Neural progenitor cell (in vitro differentiated cells): Measurements from ENCODE around the gene OVCA2. TPM values are rescaled to one million over a fixed set of nuclear protein-coding genes. Genes with fewer than 3 reads are reported as not detected.

Experiments used
- DNase-seq: peaks from one replicate; pipeline ENCODE4 v3.0.0-alpha.2; 2016; ENCODE audit warnings: low spot score
- H2AFZ ChIP-seq: fragments of 200-600 bp; sonication (generic); replicated peaks from 2 replicates; pipeline ENCODE4 v1.6.1; 2016; ENCODE audit warnings: antibody characterized with exemption
- H3F3A ChIP-seq: fragments of 200-600 bp; sonication (generic); 2 replicates; pipeline ENCODE4 v1.6.1; 2016; ENCODE audit warnings: antibody characterized with exemption, low read depth
- H3K27ac ChIP-seq: fragments of 200-600 bp; sonication (generic); 2 replicates; pipeline ENCODE4 v1.5.1; 2016; ENCODE audit warnings: mild to moderate bottlenecking
- H3K27me3 ChIP-seq: fragments of 200-600 bp; sonication (generic); 2 replicates; pipeline ENCODE4 v1.6.1; 2016; ENCODE audit warnings: mild to moderate bottlenecking, moderate library complexity
- H3K36me3 ChIP-seq: fragments of 200-600 bp; sonication (generic); 2 replicates; pipeline ENCODE4 v1.5.1; 2016
- H3K4me1 ChIP-seq: fragments of 200-600 bp; sonication (generic); 2 replicates; pipeline ENCODE4 v1.6.1; 2016; ENCODE audit warnings: mixed run types
- H3K4me2 ChIP-seq: fragments of 200-600 bp; sonication (generic); 2 replicates; pipeline ENCODE4 v1.6.1; 2016
- H3K4me3 ChIP-seq: fragments of 200-600 bp; sonication (generic); 2 replicates; pipeline ENCODE4 v1.5.1; 2016
- H3K79me2 ChIP-seq: fragments of 200-600 bp; sonication (generic); 2 replicates; pipeline ENCODE4 v1.6.1; 2016; ENCODE audit warnings: low read depth
- H3K9ac ChIP-seq: fragments of 200-600 bp; sonication (generic); 2 replicates; pipeline ENCODE4 v1.6.1; 2016
- H3K9me3 ChIP-seq: fragments of 200-600 bp; sonication (generic); 2 replicates; pipeline ENCODE4 v1.5.1; 2016; ENCODE audit warnings: low read depth
- H4K20me1 ChIP-seq: fragments of 200-600 bp; sonication (generic); 2 replicates; pipeline ENCODE4 v1.6.1; 2016; ENCODE audit warnings: low read depth
- H3K27ac Mint-ChIP-seq: 3 replicates; pipeline ENCODE4 v1.8.0; 2021; ENCODE audit warnings: mixed read lengths
- H3K27me3 Mint-ChIP-seq: 2 replicates; pipeline ENCODE4 v1.8.0; 2022; ENCODE audit warnings: low read depth, mild to moderate bottlenecking, inconsistent platforms, moderate library complexity, mixed read lengths; ENCODE audit not compliant: insufficient read depth
- H3K36me3 Mint-ChIP-seq: 3 replicates; pipeline ENCODE4 v1.8.0; 2021; ENCODE audit warnings: mixed read lengths
- H3K4me1 Mint-ChIP-seq: 3 replicates; pipeline ENCODE4 v1.8.0; 2021; ENCODE audit warnings: mixed read lengths
- H3K4me3 Mint-ChIP-seq: 3 replicates; pipeline ENCODE4 v1.8.0; 2021; ENCODE audit warnings: mild to moderate bottlenecking, moderate library complexity, mixed read lengths
- H3K9me3 Mint-ChIP-seq: 3 replicates; pipeline ENCODE4 v1.8.0; 2020; ENCODE audit warnings: mixed read lengths
- CTCF ChIP-seq: fragments of 200-600 bp; sonication (generic); IDR thresholded peaks from 2 replicates; pipeline ENCODE4 v1.5.1; 2017; ENCODE audit warnings: antibody characterized with exemption, mild to moderate bottlenecking
- EZH2 ChIP-seq: fragments of 200-600 bp; sonication (generic); IDR thresholded peaks from 2 replicates; pipeline ENCODE4 v1.6.1; 2017; ENCODE audit warnings: antibody characterized with exemption, mild to moderate bottlenecking, moderate library complexity
- EZH2phosphoT487 ChIP-seq: fragments of 200-600 bp; sonication (generic); IDR thresholded peaks from 2 replicates; pipeline ENCODE4 v1.6.1; 2017; ENCODE audit warnings: antibody characterized with exemption
- total RNA-seq: library from RNA; depleted of rRNA; stranded (reverse); fragments of >200 nt; gene quantifications from 2 replicates; pipeline ENCODE4 v1.2.3, GENCODE V29; 2015; ENCODE audit warnings: low replicate concordance

The OVCA2 gene
- total RNA-seq, 1 donor from 2014 or later = 5.4 TPM

GRCh38 chr17:2028234-2028614 lies 13.6 kb upstream of the OVCA2 start:
- Histone ChIP-seq H3K4me2 (no peak overlapping the region), H3K9ac (no peak overlapping the region), H3K27ac (no peak overlapping the region), H3K4me3 (no peak overlapping the region), H3K27me3 (peaks cover 66% of the 10 kb centered on the region), H3K79me2 (no peaks in the 10 kb centered on the region), H4K20me1 (peaks cover 6% of the 10 kb centered on the region), H3F3A (peaks cover 26% of the 10 kb centered on the region), H2AFZ (no peak overlapping the region), H3K36me3 (no peaks in the 10 kb centered on the region), H3K4me1 (peaks cover 18% of the 10 kb centered on the region), H3K9me3 (no peaks in the 10 kb centered on the region)
- Mint-ChIP-seq H3K27ac (no peak overlapping the region), H3K36me3 (peaks cover 1% of the 10 kb centered on the region), H3K4me3 (peak overlapping the region; percentile 75), H3K4me1 (peaks cover 40% of the 10 kb centered on the region), H3K27me3 (peaks cover 29% of the 10 kb centered on the region), H3K9me3 (peaks cover 5% of the 10 kb centered on the region)
- TF ChIP-seq CTCF (no peak), EZH2 (no peak), EZH2phosphoT487 (no peak)
- DNase-seq = no peak

DNA sequence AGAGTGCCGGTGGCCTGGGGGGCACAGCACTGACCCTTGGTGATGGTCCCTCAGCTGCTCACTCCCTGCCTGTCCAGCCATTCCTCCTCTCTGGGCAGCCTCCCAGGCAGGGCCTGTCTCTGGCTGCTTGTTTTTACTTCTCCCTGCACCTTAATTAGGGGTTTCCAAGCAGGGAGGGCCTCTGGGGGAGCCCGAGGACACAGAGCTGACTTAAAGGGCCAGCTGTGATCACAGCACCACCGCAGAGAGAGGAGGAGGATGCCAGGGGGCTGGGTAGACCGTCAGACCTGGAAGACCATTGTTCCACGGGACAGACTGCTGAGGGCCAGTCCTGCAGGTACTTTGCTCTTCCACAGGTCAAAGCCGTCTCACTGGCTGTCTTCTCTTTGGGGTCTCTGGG lies 13.1 kb upstream of the OVCA2 start:
- peaks cover 61% of the 10 kb centered on the region for H3K27me3 ChIP-seq
- Mint-ChIP-seq H3K4me3 (peak overlapping the region; percentile 69), H3K27ac (no peak overlapping the region), H3K27me3 (peaks cover 29% of the 10 kb centered on the region), H3K9me3 (peaks cover 5% of the 10 kb centered on the region), H3K36me3 (peaks cover 1% of the 10 kb centered on the region), H3K4me1 (peaks cover 43% of the 10 kb centered on the region)
- H3K4me1 ChIP-seq = peaks cover 18% of the 10 kb centered on the region
- H3K4me3 ChIP-seq = no peak overlapping the region
- peaks cover 4% of the 10 kb centered on the region for H4K20me1 ChIP-seq
- peaks cover 23% of the 10 kb centered on the region for H3F3A ChIP-seq
- DNase-seq = no peak
- H3K9ac ChIP-seq = no peak overlapping the region
- no peaks in the 10 kb centered on the region for H3K36me3 ChIP-seq
- no peak overlapping the region for H3K27ac ChIP-seq
- peak overlapping the region; percentile 8 for H3K4me2 ChIP-seq
- no peak overlapping the region for H2AFZ ChIP-seq
- no peaks in the 10 kb centered on the region for H3K79me2 ChIP-seq
- TF ChIP-seq CTCF = no peak
- TF ChIP-seq EZH2 = no peak
- TF ChIP-seq EZH2phosphoT487 = no peak
- no peaks in the 10 kb centered on the region for H3K9me3 ChIP-seq

- Histone ChIP-seq H3K36me3 (no peaks in the 10 kb centered on the region), H3K4me1 (peaks cover 12% of the 10 kb centered on the region), H4K20me1 (peaks cover 4% of the 10 kb centered on the region), H3K4me3 (peak within 1 kb of the TSS; percentile 88), H3K4me2 (peak within 1 kb of the TSS; percentile 94), H3K9ac (peak within 1 kb of the TSS; percentile 12), H3K9me3 (no peaks in the 10 kb centered on the region), H2AFZ (peak within 1 kb of the TSS; percentile 70), H3F3A (peaks cover 11% of the 10 kb centered on the region), H3K27ac (no peak within 1 kb of the TSS), H3K79me2 (no peaks in the 10 kb centered on the region), H3K27me3 (peaks cover 47% of the 10 kb centered on the region)
- Mint-ChIP-seq H3K9me3 (peaks cover 5% of the 10 kb centered on the region), H3K27me3 (peaks cover 27% of the 10 kb centered on the region), H3K4me1 (peaks cover 48% of the 10 kb centered on the region), H3K27ac (peak within 1 kb of the TSS; percentile 84), H3K36me3 (peaks cover 1% of the 10 kb centered on the region), H3K4me3 (peak within 1 kb of the TSS; percentile 95)
- peak; percentile 96 for DNase-seq
- TF ChIP-seq EZH2 (peak; percentile 28), CTCF (no peak)
Measured at GRCh38 chr17:2029911-2030778, 11.7 kb upstream of the OVCA2 start, which contains the start of gene DPH1. Gene DPH1, plus strand, starts transcription at chr17:2030153. Its CDS starts 17 bp downstream, at chr17:2030170.
